NOMO-1 treated with dmso at 0.1 percent for 144 hours (cell line): Measurements from ENCODE around the gene UNK.
"Not testable (repeated sequence)": the region's sequence is repeated elsewhere in the genome, so short reads cannot be mapped to it uniquely, and the experiment has no call there.

Source experiments
- DNase-seq: peaks from one replicate; lab custom pipeline; 2025; ENCODE audit not compliant: unreplicated experiment; lab: John Stamatoyannopoulos, UW

Gene UNK

GRCh38 chr17:75870228-75870627 lies 85.6 kb downstream of the UNK start:
- not testable (repeated sequence) for DNase-seq

GRCh38 chr17:75872434-75873351 lies 88.1 kb downstream of the UNK start:
- DNase-seq, result no peak

- no peak for DNase-seq
Observed at GRCh38 chr17:75873587-75874322, 89.1 kb downstream of the UNK start.

GRCh38 chr17:75874323-75875181 lies 89.9 kb downstream of the UNK start:
- no peak for DNase-seq
